Measurements from ENCODE around the gene YY1AP1.
"Not testable (repeated sequence)": the region's sequence is repeated elsewhere in the genome, so short reads cannot be mapped to it uniquely, and the experiment has no call there.

The YY1AP1 gene

GRCh38 chr1:155695608-155696007, 7.0 kb upstream of the YY1AP1 start:
- no peak for DNase-seq (ENCODE audit: low read depth)

DNA sequence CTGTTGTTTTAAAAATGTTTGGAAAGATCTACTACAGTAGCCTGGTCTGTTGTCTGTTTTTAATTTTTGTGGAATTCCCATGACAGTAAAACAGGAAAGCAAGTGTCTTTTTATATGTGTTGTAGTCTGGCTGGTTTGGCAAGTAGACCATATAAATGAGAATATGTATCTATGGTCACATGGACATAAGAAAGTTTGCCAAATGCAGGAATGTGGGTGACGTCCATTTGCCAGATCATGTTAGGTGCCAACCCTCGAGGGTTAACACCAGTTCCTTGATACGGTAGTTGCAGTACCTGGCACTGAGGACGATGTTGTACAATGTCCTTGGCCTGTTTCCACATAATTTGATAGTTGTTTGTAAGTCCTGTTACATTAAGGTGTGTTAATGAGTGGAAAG, 6.5 kb upstream of the YY1AP1 start:
- DNase-seq (ENCODE audit: low read depth), result no peak

GRCh38 chr1:155694167-155694566, 5.6 kb upstream of the YY1AP1 start:
- no peak for DNase-seq (ENCODE audit: low read depth)

DNA sequence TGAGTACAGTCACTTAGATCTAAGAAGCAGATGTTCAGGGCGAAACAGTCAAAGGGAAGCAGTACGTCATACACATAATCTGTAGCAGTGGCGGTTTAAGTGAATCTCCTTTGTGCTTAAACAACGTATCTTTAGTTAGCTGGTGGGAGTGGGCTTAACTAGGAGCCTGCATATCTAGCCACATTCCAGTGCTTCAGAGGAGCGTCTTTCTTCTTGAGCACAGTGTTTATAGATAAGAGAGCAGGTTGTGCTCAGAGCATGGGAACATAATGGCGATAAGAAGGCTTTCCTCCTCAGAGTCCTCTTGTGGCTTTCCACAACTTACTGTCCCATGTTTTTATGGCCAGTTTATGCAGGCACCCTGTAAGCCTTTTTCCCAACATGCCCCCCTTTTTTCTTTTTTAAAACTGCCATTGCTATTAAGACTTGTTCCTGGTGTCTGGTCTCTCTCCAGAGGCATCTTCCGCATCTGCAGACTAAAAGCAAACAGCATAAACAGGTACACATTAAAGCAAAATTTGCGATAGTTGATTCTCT, 3.5 kb upstream of the YY1AP1 start:
- peak; percentile 15 for DNase-seq (ENCODE audit: low read depth)

GRCh38 chr1:155689081-155689607, 570 bp upstream of the YY1AP1 start, which contains the start of gene DAP3:
TSS of gene DAP3 (plus strand) at chr1:155689091. CDS start at chr1:155709780, 20,689 bp downstream.
- DNase-seq (ENCODE audit: low read depth), result not testable (repeated sequence)

- DNase-seq (ENCODE audit: low read depth), result not testable (repeated sequence)
Measured at GRCh38 chr1:155687705-155688323, 760 bp downstream of the YY1AP1 start.

DNA sequence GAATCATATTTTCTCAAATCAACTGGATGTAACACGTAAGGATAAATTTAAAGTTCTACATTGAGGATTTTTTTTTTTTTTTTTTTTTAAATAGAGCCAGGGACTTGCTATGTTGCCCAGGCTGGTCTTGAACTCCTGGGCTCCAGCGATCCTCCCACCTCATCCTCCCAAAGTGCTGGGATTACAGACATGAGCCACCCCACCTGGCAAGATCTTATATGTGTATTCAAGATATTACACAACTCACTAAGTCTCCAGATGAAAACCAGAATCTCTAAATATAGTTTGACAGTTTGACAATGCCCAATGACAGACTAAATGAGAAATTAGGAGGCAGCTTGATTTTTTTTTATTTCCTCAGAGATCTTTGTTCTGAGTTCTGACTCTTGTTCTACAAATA, 6.8 kb downstream of the YY1AP1 start:
- peak; percentile 28 for DNase-seq (ENCODE audit: low read depth)

- DNase-seq (ENCODE audit: low read depth), result no peak
Measured at GRCh38 chr1:155680531-155680930, 8.0 kb downstream of the YY1AP1 start.

GRCh38 chr1:155678992-155679391, 9.6 kb downstream of the YY1AP1 start:
- not testable (repeated sequence) for DNase-seq (ENCODE audit: low read depth)

GRCh38 chr1:155678027-155678426, 10.5 kb downstream of the YY1AP1 start:
- DNase-seq (ENCODE audit: low read depth), result no peak

- DNase-seq (ENCODE audit: low read depth), result no peak
Measured at GRCh38 chr1:155673003-155673402, 15.6 kb downstream of the YY1AP1 start.

DNA sequence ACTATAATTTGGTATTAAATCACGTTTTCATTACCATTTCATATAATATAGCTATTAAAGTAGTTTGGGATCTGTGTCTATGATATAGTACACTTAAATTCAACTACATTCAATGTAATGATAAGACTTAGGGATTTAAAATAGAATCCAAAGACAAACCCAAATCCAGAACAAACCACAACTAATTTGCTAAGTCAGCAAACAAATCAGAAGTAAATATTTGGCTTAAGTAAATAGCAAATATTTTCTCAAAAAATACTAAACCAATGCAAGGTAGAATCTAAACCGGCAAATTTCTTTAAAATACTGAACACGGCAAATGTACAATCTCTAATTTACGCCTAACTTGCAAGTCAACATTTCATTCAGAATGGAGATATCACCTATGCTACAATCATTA, 16.8 kb downstream of the YY1AP1 start:
- no peak for DNase-seq (ENCODE audit: low read depth)

DNA sequence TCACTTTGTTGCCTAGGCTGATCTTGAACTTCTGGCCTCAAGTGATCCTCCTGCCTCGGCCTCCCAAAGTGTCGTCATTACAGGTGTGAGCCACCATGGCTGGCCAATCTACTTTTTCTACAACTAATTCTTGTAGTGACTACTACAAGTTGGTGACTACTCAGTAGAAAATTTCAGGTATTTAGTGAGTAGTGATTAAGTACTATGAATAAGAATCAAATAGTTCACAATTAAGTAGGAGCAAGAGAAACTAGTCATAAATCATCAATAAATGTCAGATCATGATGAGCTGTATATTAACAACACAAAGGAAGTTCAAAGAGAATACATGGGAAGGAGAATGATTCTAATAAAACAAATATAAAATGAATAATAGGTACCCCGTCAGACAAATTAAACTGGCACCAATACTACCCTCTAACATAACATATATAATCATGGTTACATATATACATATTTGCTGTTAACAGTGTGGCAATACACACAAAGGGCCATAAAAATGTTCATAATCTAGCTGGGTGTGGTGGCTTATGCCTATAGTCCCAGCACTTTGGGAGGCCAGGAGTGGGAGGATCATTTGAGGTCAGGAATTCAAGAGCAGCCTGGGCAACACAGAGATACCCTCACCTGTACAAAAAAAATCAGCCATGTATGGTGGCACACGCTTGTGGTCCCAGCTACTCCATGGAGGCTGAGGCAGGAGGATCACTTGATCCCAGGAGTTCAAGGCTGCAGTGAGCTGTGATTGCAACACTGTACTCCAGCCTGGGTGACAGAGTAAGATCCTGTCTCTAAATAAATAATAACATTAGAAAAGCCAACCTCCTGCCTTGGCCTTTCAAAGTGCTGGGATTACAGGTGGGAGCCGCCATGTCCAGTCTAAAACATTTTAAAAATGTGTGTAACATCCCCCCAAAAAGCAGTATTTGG, 19.1 kb downstream of the YY1AP1 start:
- DNase-seq (ENCODE audit: low read depth), result no peak

DNA sequence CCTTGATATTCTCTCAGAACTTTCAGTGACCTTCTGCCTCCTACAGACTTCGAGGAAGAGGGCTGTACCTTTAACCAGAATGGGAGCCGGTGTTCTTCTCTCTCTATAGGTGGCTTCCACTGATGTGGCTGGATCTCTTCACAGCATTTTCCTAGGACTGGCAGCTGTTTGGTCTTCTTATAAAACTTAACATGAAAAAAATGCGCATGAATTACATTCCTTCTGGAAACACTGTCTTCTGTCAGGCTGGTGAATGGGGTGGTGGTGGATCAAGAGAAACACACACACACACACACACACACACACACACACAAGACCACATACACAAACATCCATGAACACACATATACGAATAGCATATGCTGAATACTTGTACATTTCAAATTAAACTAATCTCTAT, 27.3 kb downstream of the YY1AP1 start:
- not testable (repeated sequence) for DNase-seq (ENCODE audit: low read depth)

- DNase-seq (ENCODE audit: low read depth), result no peak
Measured at GRCh38 chr1:155657463-155657862, 31.1 kb downstream of the YY1AP1 start.

GRCh38 chr1:155652951-155653350, 35.6 kb downstream of the YY1AP1 start:
- no peak for DNase-seq (ENCODE audit: low read depth)

DNA sequence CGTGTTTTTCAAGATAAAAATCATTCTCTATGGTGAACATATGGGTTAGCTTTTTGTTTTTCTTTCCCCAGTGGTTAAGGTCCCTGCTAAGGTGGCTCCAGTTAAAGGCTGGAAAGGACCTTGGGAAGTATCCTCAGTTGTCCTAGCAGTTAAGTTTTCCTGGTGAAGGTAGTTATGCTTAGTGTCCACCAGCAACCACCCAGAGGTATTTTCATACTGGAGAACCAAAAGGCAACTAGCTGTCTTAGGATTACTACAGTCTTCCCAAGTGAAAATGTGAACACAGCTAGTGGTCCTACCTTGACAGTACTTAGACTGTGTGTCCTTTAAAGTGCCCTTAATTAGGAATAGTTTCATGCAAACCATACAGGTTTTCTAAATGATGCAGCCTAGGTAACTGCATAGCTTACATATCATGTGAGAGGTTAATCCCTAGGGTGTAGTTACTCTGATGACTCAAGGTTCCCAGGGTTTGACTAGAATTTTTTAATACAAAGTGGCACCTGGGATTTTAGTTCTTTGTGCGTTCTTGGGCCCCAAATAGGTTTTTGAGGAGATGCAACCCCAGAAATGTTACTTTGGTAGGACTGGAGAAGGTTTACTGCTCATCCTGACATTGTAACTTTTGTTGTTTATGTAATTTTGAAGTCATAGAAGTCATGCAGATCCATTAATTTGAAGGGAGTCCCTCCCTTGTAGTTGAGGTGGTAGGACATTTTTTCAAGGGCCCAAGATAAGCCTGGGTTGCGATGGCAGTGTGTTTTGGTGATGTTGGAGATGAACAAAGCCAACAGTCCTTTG, 36.5 kb downstream of the YY1AP1 start:
- no peak for DNase-seq (ENCODE audit: low read depth)

DNA sequence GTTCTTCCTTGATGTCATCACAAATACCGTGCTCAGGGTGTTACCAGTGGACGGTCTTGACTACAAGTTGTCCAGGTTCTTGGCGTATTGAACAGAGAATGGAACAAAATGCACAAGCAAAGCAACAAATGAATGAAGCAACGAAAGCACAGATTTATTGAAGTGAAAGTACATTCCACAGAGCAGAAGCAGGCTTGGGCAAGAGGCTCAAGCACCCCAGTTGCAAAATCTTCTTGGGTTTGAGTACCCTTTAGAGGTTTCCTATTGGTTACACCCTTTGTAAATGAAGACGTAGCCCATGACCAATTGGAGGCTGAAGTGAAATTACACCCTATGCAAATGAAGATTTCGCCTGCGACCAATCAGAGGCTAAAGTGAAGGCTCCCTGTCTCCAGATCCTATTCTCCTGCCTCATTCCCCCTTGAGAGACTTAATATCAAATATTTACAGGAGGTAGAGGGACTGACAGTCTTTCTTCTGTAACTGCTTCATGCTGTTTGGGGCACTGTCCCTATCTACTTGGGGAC, 38.3 kb downstream of the YY1AP1 start:
- DNase-seq (ENCODE audit: low read depth), result peak; percentile 17

DNA sequence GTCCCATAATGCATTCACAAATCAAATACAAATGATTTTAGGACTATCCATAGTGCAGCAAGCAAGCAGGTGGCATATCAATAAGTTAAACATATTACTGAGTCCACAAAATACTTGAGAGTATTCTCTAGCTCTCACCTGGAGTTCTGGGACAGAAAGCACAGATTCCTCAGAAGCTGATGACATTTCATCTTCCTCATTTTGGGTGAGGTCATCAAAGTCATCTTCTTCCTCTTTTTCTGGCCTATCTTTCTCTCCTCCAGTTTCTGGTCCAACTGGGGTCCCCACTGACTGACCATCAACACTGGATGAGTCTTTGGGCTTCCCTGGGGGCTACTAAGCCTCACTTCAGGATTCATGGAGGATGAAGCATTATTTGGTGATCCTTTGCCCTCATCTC, 38.9 kb downstream of the YY1AP1 start:
- DNase-seq (ENCODE audit: low read depth), result no peak

- peak; percentile 94 for DNase-seq (ENCODE audit: low read depth)
Measured at GRCh38 chr1:155648207-155649147, 40.1 kb downstream of the YY1AP1 start.
